NCI-H2196 (cell line): ENCODE measurements around the gene ALG8.
"Not testable (repeated sequence)": the region's sequence is repeated elsewhere in the genome, so short reads cannot be mapped to it uniquely, and the experiment has no call there.

Experiments used
- DNase-seq: peaks from one replicate; lab custom pipeline; 2025; ENCODE audit not compliant: unreplicated experiment; lab: John Stamatoyannopoulos, UW

ALG8 gene

GRCh38 chr11:78139422-78140391 lies at the start of gene ALG8:
ALG8 (minus strand) TSS chr11:78139626; CDS start chr11:78139588, 38 bp downstream.
- peak; percentile 97 for DNase-seq

GRCh38 chr11:78188286-78189173 lies 49.1 kb upstream of the ALG8 start, which contains the start of the genes KCTD21 and USP35:
KCTD21 (minus strand) TSS chr11:78188626; CDS start chr11:78174554, 14,072 bp downstream.
USP35 (plus strand) TSS chr11:78188919; CDS start chr11:78196246, 7,327 bp downstream.
- DNase-seq, result peak; percentile 97

GRCh38 chr11:78187366-78188285 lies 48.2 kb upstream of the ALG8 start:
- no peak for DNase-seq

GRCh38 chr11:78181185-78181584 lies 41.8 kb upstream of the ALG8 start:
- no peak for DNase-seq

- DNase-seq, result no peak
Measured at GRCh38 chr11:78180751-78181150, 41.3 kb upstream of the ALG8 start.

DNA sequence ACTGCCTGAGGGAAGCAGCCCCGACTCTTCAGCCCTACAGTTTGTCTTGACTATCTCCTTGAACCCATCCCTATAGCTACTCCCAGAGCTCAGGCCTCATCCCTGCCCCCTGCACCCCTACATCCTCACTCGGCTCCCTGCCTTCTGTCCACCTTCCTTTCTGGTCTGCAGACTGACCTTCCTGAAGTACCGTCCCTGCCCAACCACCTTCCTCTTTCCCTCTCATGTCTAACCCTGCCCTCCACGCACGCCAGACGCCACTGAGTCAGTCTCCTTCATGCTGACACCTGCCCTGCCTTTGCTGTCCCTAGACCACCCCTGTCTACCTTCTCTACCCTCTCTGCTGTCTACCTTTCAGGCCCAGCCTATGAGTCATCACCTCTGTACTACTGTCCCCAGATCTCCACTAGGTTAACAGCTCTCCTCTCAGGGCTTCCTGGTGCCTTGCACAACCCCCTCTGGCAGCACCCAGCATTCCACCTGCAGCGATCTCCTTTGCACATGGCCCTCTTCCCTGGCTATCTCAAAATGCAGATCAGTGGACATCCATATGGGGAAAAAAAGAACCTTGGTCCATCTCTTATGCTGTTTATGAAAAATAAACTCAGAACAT lies 40.1 kb upstream of the ALG8 start:
- no peak for DNase-seq

DNA sequence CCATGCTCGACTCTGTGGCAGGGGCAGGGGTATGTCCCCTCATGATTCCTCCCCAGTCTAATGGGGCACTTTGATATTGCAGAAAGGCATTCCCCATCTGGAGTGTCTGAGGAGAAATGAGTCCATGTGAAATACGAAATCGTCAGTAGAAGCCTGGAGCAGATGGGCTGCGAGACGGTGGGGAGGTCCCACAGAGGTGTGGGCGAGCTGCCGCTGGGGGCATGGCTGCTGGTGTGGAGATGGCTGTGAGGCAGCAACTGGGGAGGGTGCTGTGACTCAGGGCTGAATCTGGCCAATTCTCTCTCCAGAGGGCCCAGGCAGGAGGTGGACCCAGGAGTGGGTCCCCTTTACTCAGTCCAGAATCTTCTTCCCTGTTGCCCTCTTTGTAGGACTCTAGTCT lies 37.8 kb upstream of the ALG8 start:
- DNase-seq, result no peak

DNA sequence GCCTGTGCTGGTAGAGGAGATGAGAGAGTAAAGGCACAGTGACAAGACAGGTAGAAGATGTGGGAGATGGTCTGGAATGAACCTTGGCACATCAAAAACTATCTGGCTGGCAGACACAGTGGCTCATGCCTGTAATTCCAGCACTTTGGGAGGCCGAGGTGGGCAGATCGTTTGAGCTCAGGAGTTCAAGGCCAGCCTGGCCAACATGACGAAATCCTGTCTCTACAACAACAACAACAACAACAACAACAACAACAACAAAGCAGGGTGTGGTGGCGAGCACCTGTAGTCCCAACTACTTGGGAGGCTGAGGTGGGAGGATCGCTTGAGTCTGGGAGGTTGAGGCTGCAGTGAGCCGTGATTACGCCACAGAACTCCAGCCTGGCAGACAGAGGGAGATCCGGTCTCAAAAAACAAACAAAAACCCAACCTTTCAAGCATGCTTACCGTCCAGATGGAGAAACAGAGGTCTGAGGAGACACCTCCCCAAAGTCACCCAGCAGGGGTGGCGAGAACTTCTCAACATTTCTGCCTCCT lies 37.2 kb upstream of the ALG8 start:
- no peak for DNase-seq

- not testable (repeated sequence) for DNase-seq
Measured at GRCh38 chr11:78175862-78176261, 36.4 kb upstream of the ALG8 start.

DNA sequence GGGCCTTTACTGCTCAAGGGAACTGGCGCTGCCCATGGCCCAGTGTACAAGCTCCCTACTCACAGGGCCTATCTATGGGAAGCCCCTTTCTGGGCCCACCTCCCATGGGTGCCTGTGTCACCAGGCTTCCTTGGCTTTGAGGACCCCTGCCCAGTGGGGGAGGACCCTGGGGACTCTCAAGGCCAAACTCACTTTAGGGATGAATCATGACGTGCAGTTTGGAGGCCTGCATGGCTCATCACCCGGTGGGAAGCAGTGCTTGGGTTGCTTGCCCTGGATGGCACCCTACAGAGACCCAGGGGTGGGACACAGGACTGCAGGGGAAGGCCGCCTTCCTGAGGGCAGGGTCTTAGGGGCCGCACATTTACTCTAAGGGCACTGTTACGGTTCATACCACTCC lies 32.5 kb upstream of the ALG8 start:
- DNase-seq, result no peak

GRCh38 chr11:78170874-78171549 lies 31.6 kb upstream of the ALG8 start:
- no peak for DNase-seq

- DNase-seq, result no peak
Measured at GRCh38 chr11:78170413-78170812, 31.0 kb upstream of the ALG8 start.

DNA sequence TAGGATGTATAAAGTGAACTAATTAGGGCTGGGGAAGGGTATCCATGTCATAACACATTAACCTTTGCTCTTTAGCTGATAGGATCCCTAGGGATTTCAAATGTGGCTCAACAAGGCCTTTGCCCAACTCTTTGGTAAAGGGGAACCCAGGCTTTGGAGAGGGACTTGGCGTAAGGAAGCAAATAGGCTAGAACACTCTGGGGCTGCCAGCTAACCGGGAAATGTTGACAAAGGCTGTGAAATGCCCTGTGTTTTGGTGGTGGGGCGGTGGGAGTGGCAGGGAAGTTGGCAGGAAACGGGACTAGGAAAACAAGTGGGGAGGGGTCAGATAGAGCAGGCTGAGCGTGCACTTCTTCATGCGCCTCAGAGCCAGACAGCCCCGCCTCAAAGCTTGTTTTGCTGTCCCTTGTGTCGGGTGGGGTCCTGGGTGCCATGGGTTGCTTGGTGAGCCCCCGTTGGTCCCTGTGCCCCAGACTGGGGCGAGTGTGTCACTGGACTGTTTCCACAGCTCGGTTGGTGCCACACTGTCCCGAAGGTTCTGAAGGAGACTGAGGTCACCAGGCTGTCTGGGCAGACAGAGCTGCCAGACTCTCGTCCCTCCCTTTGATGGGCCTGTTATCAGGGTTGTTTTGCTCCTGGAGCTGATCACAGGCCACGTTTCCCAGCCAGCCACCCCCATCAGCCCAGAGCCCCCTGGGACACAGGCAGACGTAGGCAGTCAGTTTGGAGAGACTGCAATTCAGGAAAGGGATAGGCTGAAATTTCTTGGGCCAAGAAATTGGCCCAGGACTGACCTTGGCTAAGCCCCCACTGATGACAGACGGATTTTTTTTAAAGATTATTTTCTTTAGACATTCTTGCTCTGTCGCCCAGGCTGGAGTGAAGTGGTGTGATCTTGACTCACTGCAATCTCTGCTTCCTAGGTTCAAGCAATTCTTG lies 29.4 kb upstream of the ALG8 start:
- DNase-seq, result no peak

- DNase-seq, result no peak
Measured at GRCh38 chr11:78166855-78167469, 27.5 kb upstream of the ALG8 start.

DNA sequence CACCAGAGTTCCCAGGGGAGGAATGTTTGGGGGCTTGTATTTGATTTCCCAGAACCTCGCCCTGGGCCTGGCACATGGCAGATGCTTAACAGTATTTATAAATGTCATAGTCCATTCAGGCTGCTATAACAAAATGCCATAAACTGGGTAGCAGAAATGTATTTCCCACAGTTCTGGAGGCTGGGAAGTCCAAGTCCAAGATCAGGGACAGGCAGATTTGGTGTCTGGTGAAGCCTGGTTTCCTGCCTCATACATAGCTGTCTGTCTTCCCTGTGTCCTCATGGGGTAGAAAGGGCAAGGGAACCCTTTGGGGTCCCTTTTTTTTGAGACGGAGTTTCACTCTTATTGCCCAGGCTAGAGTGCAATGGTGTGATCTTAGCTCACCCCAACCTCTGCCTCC lies 25.0 kb upstream of the ALG8 start:
- no peak for DNase-seq

GRCh38 chr11:78163828-78164227 lies 24.4 kb upstream of the ALG8 start:
- DNase-seq, result no peak

DNA sequence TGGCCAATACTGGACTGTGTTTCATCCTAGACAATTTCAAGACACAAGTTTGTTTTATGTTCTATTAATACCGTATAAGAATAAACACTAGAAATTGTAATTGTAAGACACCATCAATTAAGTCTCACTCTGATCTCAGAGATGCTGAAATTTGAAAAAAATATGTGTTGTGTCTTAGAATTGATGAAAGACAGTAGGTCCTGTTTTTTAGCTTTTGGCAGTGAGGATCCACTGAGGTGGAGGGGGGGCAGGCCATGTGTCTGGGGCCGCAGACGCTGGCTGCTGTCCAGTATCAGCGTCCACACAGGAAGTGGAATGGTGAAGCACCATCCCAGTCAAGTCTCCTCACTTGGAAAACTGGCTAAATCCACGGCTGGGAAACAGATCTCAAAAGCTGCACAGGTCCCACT lies 22.5 kb upstream of the ALG8 start:
- no peak for DNase-seq

DNA sequence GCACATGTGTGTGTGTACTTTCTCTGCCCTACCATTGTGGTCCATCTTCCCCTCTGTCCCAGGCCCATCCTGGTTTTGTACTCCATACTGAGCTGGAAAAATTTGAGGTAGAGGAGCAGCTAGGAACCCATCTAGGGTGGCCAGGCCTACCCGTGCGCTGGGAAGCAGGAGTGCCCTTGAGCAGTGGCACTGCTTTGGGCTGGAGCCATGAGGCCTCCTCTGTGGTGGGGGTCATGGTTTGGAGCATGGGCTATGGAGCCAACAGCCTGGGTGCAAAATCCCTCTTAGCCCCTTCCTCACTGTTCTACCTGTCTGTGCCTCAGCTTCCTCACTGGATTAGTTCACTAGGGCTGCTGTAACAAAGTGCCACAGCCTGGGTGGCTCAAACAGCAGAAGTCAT lies 21.9 kb upstream of the ALG8 start:
- no peak for DNase-seq
